H9 (cell line): ENCODE measurements around the gene NHERF1. TPM values are rescaled to one million over a fixed set of nuclear protein-coding genes. Genes with fewer than 3 reads are reported as not detected.

Experiments
- DNase-seq: peaks from one replicate; pipeline ENCODE4 v3.0.0-alpha.2; 2017
- H2AFZ ChIP-seq: one replicate; pipeline ENCODE4 v1.6.1; 2013; ENCODE audit warnings: mild to moderate bottlenecking, low read length, control low read depth, moderate library complexity
- H2AK5ac ChIP-seq: 2 replicates; pipeline ENCODE4 v1.6.1; 2013; ENCODE audit warnings: low read length, control low read depth, mixed read lengths; ENCODE audit not compliant: insufficient read length
- H2BK120ac ChIP-seq: one replicate; pipeline ENCODE4 v1.6.1; 2013; ENCODE audit warnings: low read depth, mild to moderate bottlenecking, low read length, control low read depth, inconsistent platforms; ENCODE audit not compliant: poor library complexity, severe bottlenecking
- H2BK12ac ChIP-seq: 2 replicates; pipeline ENCODE4 v1.6.1; 2013; ENCODE audit warnings: low read length, control low read depth, mixed read lengths, low read depth; ENCODE audit not compliant: insufficient read length
- H2BK15ac ChIP-seq: 2 replicates; pipeline ENCODE4 v1.6.1; 2013; ENCODE audit warnings: low read depth, low read length, control low read depth
- H2BK20ac ChIP-seq: one replicate; pipeline ENCODE4 v1.6.1; 2013; ENCODE audit warnings: low read depth, mild to moderate bottlenecking, low read length, control low read depth, inconsistent platforms; ENCODE audit not compliant: poor library complexity, severe bottlenecking
- H2BK5ac ChIP-seq: 2 replicates; pipeline ENCODE4 v1.6.1; 2013; ENCODE audit warnings: low read length, control low read depth, mixed read lengths; ENCODE audit not compliant: insufficient read length
- H3K14ac ChIP-seq: 2 replicates; pipeline ENCODE4 v1.6.1; 2013; ENCODE audit warnings: low read length, control low read depth; ENCODE audit not compliant: insufficient read depth
- H3K18ac ChIP-seq: 2 replicates; pipeline ENCODE4 v1.6.1; 2013; ENCODE audit warnings: low read depth, mild to moderate bottlenecking, mixed read lengths, low read length, control low read depth; ENCODE audit not compliant: insufficient read length
- H3K23ac ChIP-seq: 2 replicates; pipeline ENCODE4 v1.6.1; 2013; ENCODE audit warnings: low read length, control low read depth, mixed read lengths, low read depth; ENCODE audit not compliant: insufficient read length
- H3K23me2 ChIP-seq: 2 replicates; pipeline ENCODE4 v1.6.1; 2013; ENCODE audit warnings: low read depth, mild to moderate bottlenecking, mixed read lengths, low read length, control low read depth; ENCODE audit not compliant: insufficient read length, poor library complexity, severe bottlenecking
- H3K27ac ChIP-seq: 2 replicates; pipeline ENCODE4 v1.5.1; 2013; ENCODE audit warnings: low read length, control low read depth, mixed read lengths, low read depth; ENCODE audit not compliant: insufficient read length
- H3K27me3 ChIP-seq: 2 replicates; pipeline ENCODE4 v1.6.1; 2013; ENCODE audit warnings: low read length, control low read depth, inconsistent platforms; ENCODE audit not compliant: insufficient read depth
- H3K4ac ChIP-seq: 2 replicates; pipeline ENCODE4 v1.6.1; 2013; ENCODE audit warnings: low read depth, mild to moderate bottlenecking, control low read depth, inconsistent platforms, low read length, moderate library complexity
- H3K4me1 ChIP-seq: 2 replicates; pipeline ENCODE4 v1.6.1; 2013; ENCODE audit warnings: low read length, control low read depth, inconsistent platforms; ENCODE audit not compliant: insufficient read depth
- H3K4me2 ChIP-seq: 2 replicates; pipeline ENCODE4 v1.6.1; 2013; ENCODE audit warnings: low read length, control low read depth, mixed read lengths; ENCODE audit not compliant: insufficient read length, insufficient read depth
- H3K56ac ChIP-seq: 2 replicates; pipeline ENCODE4 v1.6.1; 2013; ENCODE audit warnings: low read depth, mild to moderate bottlenecking, mixed read lengths, low read length, control low read depth; ENCODE audit not compliant: insufficient read length
- H3K79me1 ChIP-seq: 2 replicates; pipeline ENCODE4 v1.6.1; 2013; ENCODE audit warnings: low read depth, mild to moderate bottlenecking, moderate library complexity, low read length, control low read depth, inconsistent platforms; ENCODE audit not compliant: insufficient read depth, poor library complexity, severe bottlenecking
- H3K79me2 ChIP-seq: 2 replicates; pipeline ENCODE4 v1.6.1; 2013; ENCODE audit warnings: low read length, control low read depth, inconsistent platforms; ENCODE audit not compliant: insufficient read depth
- H3K9ac ChIP-seq: 2 replicates; pipeline ENCODE4 v1.6.1; 2013; ENCODE audit warnings: low read length, control low read depth, mixed read lengths; ENCODE audit not compliant: insufficient read length; ENCODE audit errors: extremely low read depth
- H3K9me3 ChIP-seq: one replicate; pipeline ENCODE4 v1.6.1; 2013; ENCODE audit warnings: low read depth, low read length, inconsistent platforms; ENCODE audit not compliant: control insufficient read depth
- H3T11ph ChIP-seq: one replicate; pipeline ENCODE4 v1.6.1; 2013; ENCODE audit warnings: mild to moderate bottlenecking, low read length, control low read depth, inconsistent platforms
- H4K20me1 ChIP-seq: one replicate; pipeline ENCODE4 v1.6.1; 2013; ENCODE audit not compliant: control insufficient read depth, insufficient read length, insufficient read depth
- H4K5ac ChIP-seq: 2 replicates; pipeline ENCODE4 v1.6.1; 2013; ENCODE audit warnings: low read depth, mild to moderate bottlenecking, mixed read lengths, low read length, control low read depth; ENCODE audit not compliant: insufficient read length
- H4K8ac ChIP-seq: replicated peaks from 2 replicates; pipeline ENCODE4 v1.6.1; 2013; ENCODE audit warnings: low read length, control low read depth, mixed read lengths, low read depth; ENCODE audit not compliant: insufficient read length
- H4K91ac ChIP-seq: 2 replicates; pipeline ENCODE4 v1.6.1; 2013; ENCODE audit warnings: low read depth, mild to moderate bottlenecking, moderate library complexity, mixed read lengths, low read length, control low read depth; ENCODE audit not compliant: insufficient read length
- H3K27ac Mint-ChIP-seq, 3 experiments: 2 replicates in 2 of 3; 3 replicates in 1 of 3; pipeline ENCODE4 v1.8.0; 2020 to 2021; ENCODE audit warnings: mixed read lengths in 3 of 3, mild to moderate bottlenecking in 1 of 3, moderate library complexity in 1 of 3
- H3K27me3 Mint-ChIP-seq: 2 replicates; pipeline ENCODE4 v1.8.0; 2021; ENCODE audit warnings: low read depth, mild to moderate bottlenecking, moderate library complexity, mixed read lengths
- H3K36me3 Mint-ChIP-seq, 3 experiments: 2 replicates in 2 of 3; 3 replicates in 1 of 3; pipeline ENCODE4 v1.8.0; 2020 to 2021; ENCODE audit warnings: low read depth in 3 of 3, mixed read lengths in 3 of 3; ENCODE audit not compliant: insufficient read depth in 1 of 3
- H3K4me1 Mint-ChIP-seq, 2 experiments: 2 replicates each; pipeline ENCODE4 v1.8.0; 2020; ENCODE audit warnings: mixed read lengths in 2 of 2
- H3K4me3 Mint-ChIP-seq, 2 experiments: 2 replicates in 1 of 2; 3 replicates in 1 of 2; pipeline ENCODE4 v1.8.0; 2020 to 2021; ENCODE audit warnings: mild to moderate bottlenecking in 2 of 2, mixed read lengths in 2 of 2, moderate library complexity in 1 of 2
- H3K9me3 Mint-ChIP-seq, 2 experiments: 2 replicates in 1 of 2; 3 replicates in 1 of 2; pipeline ENCODE4 v1.8.0; 2020; ENCODE audit warnings: mild to moderate bottlenecking in 2 of 2, mixed read lengths in 2 of 2, moderate library complexity in 1 of 2
- WGBS: extraction: QIAGEN DNeasy Blood & Tissue Kit; methylation state at CpG from one replicate; pipeline ENCODE4 v1.1.7; 2013; ENCODE audit warnings: missing lambda C conversion rate, low lambda C conversion rate, mixed read lengths; ENCODE audit not compliant: insufficient read length; ENCODE audit errors: extremely low coverage; 5-methylcytosine and 5-hydroxymethylcytosine counted together
- total RNA-seq: library from RNA; stranded (reverse); gene quantifications from 2 replicates; pipeline ENCODE4 v1.2.1, GENCODE V29; 2021
- TF ChIP-seq, protein P1 (sequence below): fragments of 200-600 bp; sonication (generic); conservative IDR thresholded peaks from 3 replicates; pipeline ENCODE4 v1.8.0; 2021; ENCODE audit warnings: antibody characterized with exemption, mild to moderate bottlenecking

NHERF1 gene
- total RNA-seq, 1 experiment from 2014 or later = 74.4 TPM

DNA sequence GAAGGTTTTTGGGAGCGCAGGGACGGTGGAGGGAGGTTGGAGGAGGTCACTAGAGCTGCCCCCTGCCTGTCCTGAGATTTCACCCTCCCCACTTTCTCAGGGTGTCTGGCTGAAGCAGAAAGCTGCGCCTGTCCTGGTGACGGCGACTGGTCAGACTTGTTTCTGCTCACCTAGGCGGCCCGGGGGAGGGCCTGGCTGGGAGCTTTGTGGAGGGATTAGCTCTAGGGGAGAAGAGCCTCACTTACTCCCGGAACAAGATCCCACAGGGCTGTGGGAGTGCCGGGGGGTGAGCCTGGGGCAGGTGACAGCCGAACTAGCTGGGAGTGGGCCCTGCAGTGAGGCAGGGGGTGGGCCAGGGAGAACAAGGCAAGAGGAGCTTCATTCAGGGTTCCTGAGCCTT is 11.5 kb downstream of the NHERF1 start:
- peaks cover 11% of the 10 kb centered on the region; the same call in 1 of the 2 replicates for H3K4me1 ChIP-seq
- H3K23ac ChIP-seq = no peak overlapping the region
- H3K36me3 Mint-ChIP-seq = peaks cover 0 to 7% (median 5%) of the 10 kb centered on the region in 3 experiments; a peak in 5 of 7 replicates
- peaks cover 8% of the 10 kb centered on the region for H3K79me1 ChIP-seq
- TF ChIP-seq, protein P1, sequence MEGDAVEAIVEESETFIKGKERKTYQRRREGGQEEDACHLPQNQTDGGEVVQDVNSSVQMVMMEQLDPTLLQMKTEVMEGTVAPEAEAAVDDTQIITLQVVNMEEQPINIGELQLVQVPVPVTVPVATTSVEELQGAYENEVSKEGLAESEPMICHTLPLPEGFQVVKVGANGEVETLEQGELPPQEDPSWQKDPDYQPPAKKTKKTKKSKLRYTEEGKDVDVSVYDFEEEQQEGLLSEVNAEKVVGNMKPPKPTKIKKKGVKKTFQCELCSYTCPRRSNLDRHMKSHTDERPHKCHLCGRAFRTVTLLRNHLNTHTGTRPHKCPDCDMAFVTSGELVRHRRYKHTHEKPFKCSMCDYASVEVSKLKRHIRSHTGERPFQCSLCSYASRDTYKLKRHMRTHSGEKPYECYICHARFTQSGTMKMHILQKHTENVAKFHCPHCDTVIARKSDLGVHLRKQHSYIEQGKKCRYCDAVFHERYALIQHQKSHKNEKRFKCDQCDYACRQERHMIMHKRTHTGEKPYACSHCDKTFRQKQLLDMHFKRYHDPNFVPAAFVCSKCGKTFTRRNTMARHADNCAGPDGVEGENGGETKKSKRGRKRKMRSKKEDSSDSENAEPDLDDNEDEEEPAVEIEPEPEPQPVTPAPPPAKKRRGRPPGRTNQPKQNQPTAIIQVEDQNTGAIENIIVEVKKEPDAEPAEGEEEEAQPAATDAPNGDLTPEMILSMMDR = no peak
- H3K79me2 ChIP-seq = peaks cover under 1% of the 10 kb centered on the region; the same call in 1 of the 2 replicates
- no peak overlapping the region for H4K8ac ChIP-seq
- H3K56ac ChIP-seq = no peak overlapping the region
- no peak overlapping the region for H3K27ac ChIP-seq
- H3K27me3 ChIP-seq = no peaks in the 10 kb centered on the region
- H3K23me2 ChIP-seq = no peaks in the 10 kb centered on the region
- no peak overlapping the region for H2BK5ac ChIP-seq
- H3K18ac ChIP-seq = no peak overlapping the region
- 0 out of 2 replicates have a peak overlapping the region, but pooled peaks have one; percentile 6 for H3K14ac ChIP-seq
- H3K4me3 Mint-ChIP-seq = peak overlapping the region; percentile 32 to 33; a peak in 3 of 5 replicates
- no peak overlapping the region for H2BK20ac ChIP-seq
- no CpG with 5 or more reads among the region's 10 CpGs for WGBS
- no peak overlapping the region for H2BK15ac ChIP-seq
- no peak overlapping the region for H2BK120ac ChIP-seq
- no peaks in the 10 kb centered on the region for H3K27me3 Mint-ChIP-seq
- no peak overlapping the region for H3K4me2 ChIP-seq
- H4K91ac ChIP-seq = no peak overlapping the region
- no peaks in the 10 kb centered on the region for H4K20me1 ChIP-seq
- H3K9me3 ChIP-seq = no peaks in the 10 kb centered on the region
- H3K9ac ChIP-seq = no peak overlapping the region
- no peak overlapping the region for H2BK12ac ChIP-seq
- no peak overlapping the region for H2AFZ ChIP-seq
- no peak for DNase-seq
- H3K9me3 Mint-ChIP-seq = no peaks in the 10 kb centered on the region
- no peak overlapping the region for H3K4ac ChIP-seq
- H3K4me1 Mint-ChIP-seq = peaks cover 53 to 79% of the 10 kb centered on the region in 2 experiments
- H3T11ph ChIP-seq = no peak overlapping the region
- H2AK5ac ChIP-seq = no peak overlapping the region
- H3K27ac Mint-ChIP-seq = peak overlapping the region; percentile 62 to 97 (median 96); a peak in 4 of 7 replicates
- no peak overlapping the region for H4K5ac ChIP-seq
